SK-N-MC (cell line): ENCODE results near the gene PTAR1.

ENCODE experiments used
- EZH2 ChIP-seq: fragments of 200-600 bp; sonication (generic); IDR thresholded peaks from one replicate; pipeline ENCODE4 v1.6.1; 2017; ENCODE audit warnings: antibody characterized with exemption
- POLR2AphosphoS5 ChIP-seq: IDR thresholded peaks from 2 replicates; pipeline ENCODE4 v1.6.1; 2012; ENCODE audit warnings: mild to moderate bottlenecking, low read depth, low read length, borderline replicate concordance

GRCh38 chr9:69667306-69667705, 92.5 kb downstream of the PTAR1 start:
- TF ChIP-seq POLR2AphosphoS5 (no peak), EZH2 (no peak)
